ENCODE results near the gene RAPGEF3. TPM values are rescaled to one million over a fixed set of nuclear protein-coding genes. Genes with fewer than 3 reads are reported as not detected.

RAPGEF3 gene
- total and polyA plus RNA-seq, 2 experiments from 2014 or later: 2.1 to 2.6 TPM

DNA sequence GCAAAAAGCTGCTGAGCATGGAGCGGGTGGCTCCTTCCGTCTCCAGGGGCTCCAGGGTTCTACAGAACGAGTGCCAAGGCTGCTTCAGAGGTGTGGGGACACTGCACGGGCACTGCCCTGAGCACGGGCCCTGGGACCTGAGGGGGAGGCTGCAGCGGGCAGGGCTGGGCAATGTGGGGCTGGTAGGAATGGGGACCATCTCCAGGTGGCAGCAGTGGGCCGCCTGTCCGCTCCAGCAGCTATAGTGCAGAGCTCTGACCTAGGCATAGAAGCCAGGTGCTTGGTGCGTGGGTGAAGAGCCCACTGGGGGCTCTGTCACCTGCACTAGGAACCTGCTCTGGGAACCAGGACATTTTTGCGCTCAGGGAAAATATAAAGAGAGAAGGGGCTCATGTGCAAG, 38.8 kb upstream of the RAPGEF3 start:
- Histone ChIP-seq H3K27me3 (no peaks in the 10 kb centered on the region), H3K4me1 (ENCODE audit: insufficient read depth) (no peaks in the 10 kb centered on the region), H3K27ac (no peak overlapping the region), H3K4me2 (no peak overlapping the region), H4K20me1 (ENCODE audit: insufficient read depth, poor library complexity, severe bottlenecking) (peaks cover 27% of the 10 kb centered on the region), H3K9me2 (replicated peaks; ENCODE audit: insufficient read depth) (no peaks in the 10 kb centered on the region), H3K4me3 (no peak overlapping the region), H3K79me2 (peaks cover 26% of the 10 kb centered on the region), H3K36me3 (replicated peaks; ENCODE audit: insufficient read depth, low read depth) (no peaks in the 10 kb centered on the region), H2AFZ (no peak overlapping the region), H3K9me3 (ENCODE audit: low read depth) (no peaks in the 10 kb centered on the region)
- DNase-seq (ENCODE audit: low spot score): no peak
- 91% methylated on average over 10 of the region's 10 CpGs for WGBS (ENCODE audit: low lambda C conversion rate, missing lambda C conversion rate)
- TF ChIP-seq EZH2phosphoT487 (IDR thresholded peaks at IDR 0.05; ENCODE audit: low read depth, severe bottlenecking, unreplicated experiment): no peak
- TF ChIP-seq EZH2 (IDR thresholded peaks at IDR 0.05; ENCODE audit: borderline replicate concordance): no peak
- TF ChIP-seq CTCF (IDR thresholded peaks at IDR 0.05; ENCODE audit: poor library complexity): peak; percentile 24

DNA sequence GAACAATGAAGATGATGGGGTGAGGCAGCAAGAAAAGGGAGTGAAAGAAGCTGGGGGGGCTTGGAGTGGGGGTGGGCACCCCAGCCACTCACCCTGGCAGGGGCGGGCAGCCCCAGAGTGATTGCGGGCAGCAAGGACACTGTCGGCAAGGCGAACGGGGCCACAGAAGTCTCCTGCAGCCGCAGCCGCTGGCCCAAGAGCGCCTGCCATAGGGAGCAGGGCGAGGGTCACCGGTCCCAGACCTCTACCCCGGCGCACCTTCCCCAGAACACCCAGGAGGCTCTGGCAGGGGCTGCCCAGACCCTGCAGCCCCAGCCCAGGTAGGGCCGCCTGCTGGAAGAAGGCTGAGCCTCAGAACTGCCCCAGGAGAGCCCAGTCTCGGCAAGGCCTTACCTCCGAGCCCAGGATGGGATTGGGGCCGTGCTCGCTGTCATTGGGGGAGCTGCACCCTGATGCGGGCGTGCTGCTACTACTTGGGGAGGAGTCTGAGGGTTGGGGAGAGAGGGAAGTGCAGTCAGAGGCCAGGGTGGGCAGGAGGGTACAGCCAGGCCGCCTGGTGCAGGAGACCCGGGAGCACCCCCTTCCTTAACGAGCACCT, 37.2 kb upstream of the RAPGEF3 start:
- TF ChIP-seq CTCF (IDR thresholded peaks at IDR 0.05; ENCODE audit: poor library complexity) (no peak), EZH2 (IDR thresholded peaks at IDR 0.05; ENCODE audit: borderline replicate concordance) (no peak), EZH2phosphoT487 (IDR thresholded peaks at IDR 0.05; ENCODE audit: low read depth, severe bottlenecking, unreplicated experiment) (no peak)
- no peaks in the 10 kb centered on the region for H3K9me3 ChIP-seq (ENCODE audit: low read depth)
- H4K20me1 ChIP-seq (ENCODE audit: insufficient read depth, poor library complexity, severe bottlenecking): peaks cover 20% of the 10 kb centered on the region
- H3K36me3 ChIP-seq (replicated peaks; ENCODE audit: insufficient read depth, low read depth): no peaks in the 10 kb centered on the region
- H3K27ac ChIP-seq: no peak overlapping the region
- no peak overlapping the region for H3K4me3 ChIP-seq
- no peak for DNase-seq (ENCODE audit: low spot score)
- H3K79me2 ChIP-seq: peaks cover 10% of the 10 kb centered on the region
- H3K27me3 ChIP-seq: no peaks in the 10 kb centered on the region
- no peak overlapping the region for H2AFZ ChIP-seq
- 94% methylated on average over 20 of the region's 22 CpGs for whole genome bisulfite sequencing (ENCODE audit: low lambda C conversion rate, missing lambda C conversion rate)
- no peak overlapping the region for H3K4me2 ChIP-seq
- H3K4me1 ChIP-seq (ENCODE audit: insufficient read depth): no peaks in the 10 kb centered on the region
- H3K9me2 ChIP-seq (replicated peaks; ENCODE audit: insufficient read depth): no peaks in the 10 kb centered on the region

DNA sequence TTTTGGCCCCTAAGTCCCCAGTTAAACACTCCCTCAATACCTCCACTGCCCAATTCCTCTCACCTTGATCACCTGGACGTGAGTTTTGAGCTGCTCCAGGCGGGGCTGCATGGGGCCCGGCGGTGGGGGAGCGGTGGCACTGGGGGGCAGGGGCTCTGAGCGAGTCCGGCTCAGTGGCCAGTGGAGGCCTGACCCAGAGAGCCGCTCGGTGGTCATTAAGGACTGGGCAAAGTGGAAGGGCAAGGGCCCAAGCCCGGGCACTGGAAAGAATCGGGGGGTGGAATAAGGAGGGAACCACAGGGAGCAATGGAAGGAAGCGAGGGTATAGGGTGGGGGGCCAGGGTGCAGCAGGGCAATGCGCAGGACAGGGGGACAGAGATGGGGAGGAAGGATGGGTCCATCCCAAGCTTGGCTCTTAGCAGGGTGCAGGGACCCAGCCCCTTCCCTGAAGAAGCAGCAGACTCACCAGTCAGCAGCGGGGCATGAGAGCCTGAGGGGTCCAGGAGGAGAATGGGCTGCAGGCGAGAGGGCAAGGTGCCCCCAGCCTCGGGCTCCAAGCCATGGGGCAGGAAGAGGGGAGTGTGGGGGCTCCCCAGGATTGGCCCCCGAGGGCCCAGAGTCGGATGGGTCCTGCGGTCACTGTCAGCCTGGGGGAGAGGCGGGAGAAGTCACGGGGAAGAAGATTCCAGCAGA, 36.6 kb upstream of the RAPGEF3 start:
- WGBS (ENCODE audit: low lambda C conversion rate, missing lambda C conversion rate): 96% methylated on average over 13 of the region's 21 CpGs
- no peaks in the 10 kb centered on the region for H3K36me3 ChIP-seq (replicated peaks; ENCODE audit: insufficient read depth, low read depth)
- no peaks in the 10 kb centered on the region for H3K9me2 ChIP-seq (replicated peaks; ENCODE audit: insufficient read depth)

More for the DNA sequence above, 36.6 kb upstream of the RAPGEF3 start:
- DNase-seq (ENCODE audit: low spot score): no peak
- Histone ChIP-seq H3K79me2 (peaks cover 4% of the 10 kb centered on the region), H2AFZ (no peak overlapping the region), H3K9me3 (ENCODE audit: low read depth) (no peaks in the 10 kb centered on the region), H3K4me2 (no peak overlapping the region), H3K4me1 (ENCODE audit: insufficient read depth) (no peaks in the 10 kb centered on the region), H3K27ac (no peak overlapping the region), H3K4me3 (no peak overlapping the region), H4K20me1 (ENCODE audit: insufficient read depth, poor library complexity, severe bottlenecking) (peaks cover 14% of the 10 kb centered on the region), H3K27me3 (no peaks in the 10 kb centered on the region)
- TF ChIP-seq CTCF (IDR thresholded peaks at IDR 0.05; ENCODE audit: poor library complexity): no peak
- TF ChIP-seq EZH2 (IDR thresholded peaks at IDR 0.05; ENCODE audit: borderline replicate concordance): no peak
- no peak for TF ChIP-seq EZH2phosphoT487 (IDR thresholded peaks at IDR 0.05; ENCODE audit: low read depth, severe bottlenecking, unreplicated experiment)
